K562 (cell line): Measurements from ENCODE around the gene KTI12. TPM values are rescaled to one million over a fixed set of nuclear protein-coding genes. Genes with fewer than 3 reads are reported as not detected.

Experiments
- CBX3 ChIP-seq, 2 experiments: IDR thresholded peaks; 1 replicate in 1 of 2; 2 replicates in 1 of 2; pipeline ENCODE4 v1.6.1; 2012; ENCODE audit warnings: inconsistent platforms in 2 of 2, low read length in 2 of 2, borderline replicate concordance in 1 of 2, control low read depth in 1 of 2
- EGR1 ChIP-seq: fragments of 450-650 bp; conservative IDR thresholded peaks from 2 replicates; pipeline ENCODE4 v1.6.1; 2017; ENCODE audit warnings: mild to moderate bottlenecking
- FOXA1 ChIP-seq: fragments of 450-650 bp; IDR thresholded peaks from 2 replicates; pipeline ENCODE4 v1.6.1; 2016; ENCODE audit warnings: mild to moderate bottlenecking, borderline replicate concordance
- HDGF ChIP-seq: fragments of 450-650 bp; IDR thresholded peaks from 2 replicates; pipeline ENCODE4 v1.6.1; 2016
- KDM4B ChIP-seq, 2 experiments: fragments of 450-650 bp in 1 of 2; sonication (generic) in 1 of 2; IDR thresholded peaks; 2 replicates each; pipeline ENCODE4 v1.6.1; 2016 to 2017; ENCODE audit warnings: borderline replicate concordance in 2 of 2, antibody characterized with exemption in 1 of 2, low read depth in 1 of 2, mild to moderate bottlenecking in 1 of 2
- MAFF ChIP-seq: IDR thresholded peaks from 2 replicates; pipeline ENCODE4 v1.6.1; 2012; ENCODE audit warnings: low read length, improper control_type of control experiment
- MAX ChIP-seq: sonication (generic); formaldehyde crosslinking; IDR thresholded peaks from 2 replicates; pipeline ENCODE4 v1.9.0; 2022; ENCODE audit warnings: mild to moderate bottlenecking, missing genetic modification reagents
- MTA3 ChIP-seq: fragments of 450-650 bp; formaldehyde crosslinking; IDR thresholded peaks from 2 replicates; pipeline ENCODE4 v1.6.1; 2017; ENCODE audit warnings: mild to moderate bottlenecking, borderline replicate concordance
- NCOA1 ChIP-seq: fragments of 450-650 bp; IDR thresholded peaks from 2 replicates; pipeline ENCODE4 v1.6.1; 2016; ENCODE audit warnings: low read depth
- NR4A1 ChIP-seq, 2 experiments: fragments of 250-450 bp in 1 of 2; fragments of 450-650 bp in 1 of 2; sonication (Bioruptor Pico) in 1 of 2; IDR thresholded peaks; 2 replicates each; pipeline versions ENCODE4 v1.4.0 to v1.6.1; 2016 to 2020; ENCODE audit warnings: mild to moderate bottlenecking in 2 of 2, missing compliant biosample characterization in 1 of 2, missing genetic modification characterization in 1 of 2, moderate library complexity in 1 of 2
- RUNX1 ChIP-seq: sonication (generic); IDR thresholded peaks from 2 replicates; pipeline ENCODE4 v1.6.1; 2016; ENCODE audit warnings: antibody characterized with exemption, low read depth
- SAP30 ChIP-seq: fragments of 200-600 bp; sonication (generic); IDR thresholded peaks from 2 replicates; pipeline ENCODE4 v1.6.1; 2012; ENCODE audit warnings: borderline replicate concordance, low read depth, mild to moderate bottlenecking, moderate library complexity, low read length, control low read depth, inconsistent platforms; ENCODE audit not compliant: insufficient read depth, poor library complexity, severe bottlenecking
- THRB ChIP-seq: fragments of 450-650 bp; formaldehyde crosslinking; conservative IDR thresholded peaks from 2 replicates; pipeline ENCODE4 v1.4.0; 2022; ENCODE audit warnings: mild to moderate bottlenecking, missing genetic modification characterization
- TRIM28 ChIP-seq: fragments of 450-650 bp; IDR thresholded peaks from 2 replicates; pipeline ENCODE4 v1.6.1; 2017
- ZNF311 ChIP-seq: fragments of 250-450 bp; sonication (Bioruptor Pico); IDR thresholded peaks from 2 replicates; pipeline ENCODE4 v1.4.0; 2020; ENCODE audit warnings: mild to moderate bottlenecking, moderate library complexity
- ZNF518B ChIP-seq: fragments of 250-450 bp; sonication (Bioruptor Pico); IDR thresholded peaks from 2 replicates; pipeline ENCODE4 v1.5.0; 2021; ENCODE audit warnings: mild to moderate bottlenecking, moderate library complexity
- ZNF830 ChIP-seq: fragments of 250-450 bp; sonication (Bioruptor Pico); IDR thresholded peaks from 2 replicates; pipeline ENCODE4 v1.5.0; 2021; ENCODE audit warnings: mild to moderate bottlenecking
- polyA plus RNA-seq, 8 experiments: library from polyadenylated mRNA; depleted of rRNA in 4 of 8; stranded (reverse) in 5 of 8; unstranded in 3 of 8; fragments of >200 nt; fragmentation: Nextera tagmentation in 2 of 8; fragmentation: Illumina TruSeq in 1 of 8; extraction: Ambion mirVana in 2 of 8; extraction: Trizol in 1 of 8; gene quantifications; 2 replicates each; pipeline versions ENCODE4 v1.2.1 to v1.2.3, GENCODE V29; 2011 to 2014; ENCODE audit warnings: inconsistent platforms in 1 of 8, missing spikeins in 1 of 8
- total RNA-seq, 7 experiments: library from RNA; depleted of rRNA in 6 of 7; stranded (reverse); fragments of >200 nt in 6 of 7; fragmentation: Illumina TruSeq in 2 of 7; extraction: Trizol in 2 of 7; gene quantifications; 2 replicates each; pipeline versions ENCODE4 v1.2.1 to v1.2.3, GENCODE V29; 2011 to 2021; ENCODE audit warnings: low replicate concordance in 1 of 7
- TF ChIP-seq, protein P1 (sequence below): fragments of 450-650 bp; IDR thresholded peaks from 2 replicates; pipeline ENCODE4 v1.6.1; 2016; ENCODE audit warnings: antibody characterized with exemption
- TF ChIP-seq, protein P2 (sequence below), 2 experiments: fragments of 200-800 bp in 1 of 2; sonication (Bioruptor generic) in 1 of 2; sonication (generic) in 1 of 2; formaldehyde crosslinking in 1 of 2; IDR thresholded peaks in 1 of 2; conservative IDR thresholded peaks in 1 of 2; 2 replicates each; pipeline versions ENCODE4 v1.5.0 to v1.6.1; 2016 to 2020; ENCODE audit warnings: missing compliant biosample characterization in 1 of 2, missing genetic modification characterization in 1 of 2, missing genetic modification reagents in 1 of 2

Gene KTI12
- total and polyA plus RNA-seq, 9 of the 15 experiments (the other 6 are each of a cell fraction or from before 2014, with no cell fraction given): 3.1 to 22.8 (median 11.6) TPM

- TF ChIP-seq ZNF518B (CRISPR knock-in tag): no peak
- TF ChIP-seq, protein P1, sequence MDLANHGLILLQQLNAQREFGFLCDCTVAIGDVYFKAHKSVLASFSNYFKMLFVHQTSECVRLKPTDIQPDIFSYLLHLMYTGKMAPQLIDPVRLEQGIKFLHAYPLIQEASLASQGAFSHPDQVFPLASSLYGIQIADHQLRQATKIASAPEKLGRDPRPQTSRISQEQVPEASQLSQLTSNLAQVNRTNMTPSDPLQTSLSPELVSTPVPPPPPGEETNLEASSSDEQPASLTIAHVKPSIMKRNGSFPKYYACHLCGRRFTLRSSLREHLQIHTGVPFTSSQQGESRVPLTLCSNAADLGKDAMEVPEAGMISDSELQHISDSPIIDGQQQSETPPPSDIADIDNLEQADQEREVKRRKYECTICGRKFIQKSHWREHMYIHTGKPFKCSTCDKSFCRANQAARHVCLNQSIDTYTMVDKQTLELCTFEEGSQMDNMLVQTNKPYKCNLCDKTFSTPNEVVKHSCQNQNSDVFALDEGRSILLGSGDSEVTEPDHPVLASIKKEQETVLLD: 0 out of 2 replicates have a peak, but pooled peaks have one; percentile 38
- TF ChIP-seq SAP30: peak; percentile 93
- no peak for TF ChIP-seq ZNF311 (CRISPR knock-in tag)
- peak in 1 of 2 experiments; percentile 23; a peak in 1 of 4 replicates for TF ChIP-seq KDM4B (IDR thresholded peaks at IDR 0.05; ENCODE audit: borderline replicate concordance in 2 of 2, low read depth in 1 of 2)
- TF ChIP-seq THRB (CRISPR knock-in tag): no peak
- TF ChIP-seq MTA3: peak; percentile 76
- no peak for TF ChIP-seq RUNX1
- peak in 1 of 2 experiments; percentile 14; a peak in 1 of 3 replicates for TF ChIP-seq CBX3 (IDR thresholded peaks at IDR 0.05; ENCODE audit: borderline replicate concordance in 1 of 2, low read length in 2 of 2)
- TF ChIP-seq NR4A1 (CRISPR knock-in tag; IDR thresholded peaks at IDR 0.05): no peak
- peak; percentile 53; the same call in 1 of the 2 replicates for TF ChIP-seq NR4A1 (tag; IDR thresholded peaks at IDR 0.05)
- TF ChIP-seq TRIM28: no peak
- peak; percentile 99 for TF ChIP-seq EGR1
- TF ChIP-seq, protein P2, sequence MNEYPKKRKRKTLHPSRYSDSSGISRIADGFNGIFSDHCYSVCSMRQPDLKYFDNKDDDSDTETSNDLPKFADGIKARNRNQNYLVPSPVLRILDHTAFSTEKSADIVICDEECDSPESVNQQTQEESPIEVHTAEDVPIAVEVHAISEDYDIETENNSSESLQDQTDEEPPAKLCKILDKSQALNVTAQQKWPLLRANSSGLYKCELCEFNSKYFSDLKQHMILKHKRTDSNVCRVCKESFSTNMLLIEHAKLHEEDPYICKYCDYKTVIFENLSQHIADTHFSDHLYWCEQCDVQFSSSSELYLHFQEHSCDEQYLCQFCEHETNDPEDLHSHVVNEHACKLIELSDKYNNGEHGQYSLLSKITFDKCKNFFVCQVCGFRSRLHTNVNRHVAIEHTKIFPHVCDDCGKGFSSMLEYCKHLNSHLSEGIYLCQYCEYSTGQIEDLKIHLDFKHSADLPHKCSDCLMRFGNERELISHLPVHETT (CRISPR knock-in tag; conservative IDR thresholded peaks at IDR 0.05 in 1 of 2, IDR thresholded peaks at IDR 0.05 in 1 of 2): peak in 1 of 2 experiments; percentile 93; a peak in 2 of 4 replicates
- TF ChIP-seq ZNF830 (CRISPR knock-in tag): 0 out of 2 replicates have a peak, but pooled peaks have one; percentile 83
- no peak for TF ChIP-seq FOXA1
- TF ChIP-seq MAX (CRISPR knock-in tag): peak; percentile 97
- TF ChIP-seq NCOA1: 0 out of 2 replicates have a peak, but pooled peaks have one; percentile 12
- no peak for TF ChIP-seq HDGF
- TF ChIP-seq MAFF: no peak
Measured at GRCh38 chr1:52056163-52056936, 22.7 kb upstream of the KTI12 start, which contains the start of gene BTF3L4 (continued).
